ENCODE results near the gene IFT80. TPM values are rescaled to one million over a fixed set of nuclear protein-coding genes. Genes with fewer than 3 reads are reported as not detected.

Gene IFT80
- total and polyA plus RNA-seq, 8 donors: 2.3 to 49.4 (median 11.0) TPM

GRCh38 chr3:160221019-160221418 is 178.0 kb downstream of the IFT80 start:
- Histone ChIP-seq H3K27ac (no peak overlapping the region), H3K4me1 (peaks cover 6 to 19% (median 17%) of the 10 kb centered on the region in 4 donors), H3K9me3 (no peaks in the 10 kb centered on the region), H3K4me3 (no peak overlapping the region), H3K36me3 (no peaks in the 10 kb centered on the region), H3K27me3 (peaks cover 0 to 20% (median 17%) of the 10 kb centered on the region in 3 donors)
- TF ChIP-seq EP300 (IDR thresholded peaks at IDR 0.05) (no peak), POLR2A (IDR thresholded peaks at IDR 0.05) (no peak), POLR2AphosphoS5 (IDR thresholded peaks at IDR 0.05) (no peak)
- WGBS, 5 donors: 5 to 33% (median 22%) methylated on average over 2 of the region's 2 CpGs
- intact Hi-C loops (cut with DNase I; ENCODE audit: low total_unique reads): no loop called here
- DNase-seq: peak in 1 of 2 donors; percentile 17

- intact Hi-C loops (cut with DNase I; ENCODE audit: low total_unique reads): no loop called here
- no peak for DNase-seq
- 91 to 99% (median 97%) methylated on average over 2 of the region's 2 CpGs for WGBS, 5 donors
- Histone ChIP-seq H3K27me3 (peaks cover 0 to 10% (median 7%) of the 10 kb centered on the region in 3 donors), H3K4me1 (peaks cover 0 to 9% (median 7%) of the 10 kb centered on the region in 4 donors), H3K27ac (no peak overlapping the region), H3K9me3 (no peaks in the 10 kb centered on the region), H3K4me3 (no peak overlapping the region), H3K36me3 (no peaks in the 10 kb centered on the region)
- no peak for TF ChIP-seq CTCF (IDR thresholded peaks at IDR 0.05)
- no peak for TF ChIP-seq EP300 (IDR thresholded peaks at IDR 0.05)
- no peak for TF ChIP-seq POLR2AphosphoS5 (IDR thresholded peaks at IDR 0.05)
- no peak for TF ChIP-seq POLR2A (IDR thresholded peaks at IDR 0.05)
These were observed 179.0 kb downstream of the IFT80 start for GRCh38 chr3:160220038-160220437.

- TF ChIP-seq POLR2A (IDR thresholded peaks at IDR 0.05): no peak
- no peak for TF ChIP-seq CTCF (IDR thresholded peaks at IDR 0.05)
- no peak for TF ChIP-seq EP300 (IDR thresholded peaks at IDR 0.05)
- no peak for TF ChIP-seq POLR2AphosphoS5 (IDR thresholded peaks at IDR 0.05)
- DNase-seq: no peak
- WGBS, 5 donors: 62 to 81% (median 73%) methylated on average over 3 of the region's 3 CpGs
- Histone ChIP-seq H3K4me3 (no peak overlapping the region), H3K27ac (no peak overlapping the region), H3K36me3 (no peaks in the 10 kb centered on the region), H3K9me3 (no peaks in the 10 kb centered on the region), H3K4me1 (no peaks in the 10 kb centered on the region), H3K27me3 (no peaks in the 10 kb centered on the region)
- intact Hi-C loops (cut with DNase I; ENCODE audit: low total_unique reads): no loop called here
These were observed 180.9 kb downstream of the IFT80 start for GRCh38 chr3:160218136-160218535.

- TF ChIP-seq CTCF (IDR thresholded peaks at IDR 0.05) (no peak), POLR2A (IDR thresholded peaks at IDR 0.05) (no peak), POLR2AphosphoS5 (IDR thresholded peaks at IDR 0.05) (no peak), EP300 (IDR thresholded peaks at IDR 0.05) (no peak)
- Histone ChIP-seq H3K9me3 (no peaks in the 10 kb centered on the region), H3K36me3 (no peaks in the 10 kb centered on the region), H3K4me1 (peaks cover 0 to under 1% (median 0%) of the 10 kb centered on the region in 4 donors), H3K4me3 (no peak overlapping the region), H3K27ac (no peak overlapping the region), H3K27me3 (no peaks in the 10 kb centered on the region)
- WGBS, 5 donors: 67 to 78% (median 73%) methylated on average over 4 of the region's 4 CpGs
- no peak for DNase-seq
- intact Hi-C loops (cut with DNase I; ENCODE audit: low total_unique reads): no loop called here
These were observed 181.3 kb downstream of the IFT80 start for GRCh38 chr3:160217675-160218074.

GRCh38 chr3:160213191-160213590 is 185.8 kb downstream of the IFT80 start:
- Histone ChIP-seq H3K4me3 (no peak overlapping the region), H3K27ac (no peak overlapping the region), H3K36me3 (no peaks in the 10 kb centered on the region), H3K9me3 (no peaks in the 10 kb centered on the region), H3K27me3 (no peaks in the 10 kb centered on the region), H3K4me1 (peaks cover 0 to 3% (median 0%) of the 10 kb centered on the region in 4 donors)
- no peak for DNase-seq
- WGBS, 5 donors: 71 to 94% (median 88%) methylated on average over 1 of the region's 1 CpG
- intact Hi-C loops (cut with DNase I; ENCODE audit: low total_unique reads): no loop called here
- TF ChIP-seq POLR2A (IDR thresholded peaks at IDR 0.05) (no peak), EP300 (IDR thresholded peaks at IDR 0.05) (no peak), POLR2AphosphoS5 (IDR thresholded peaks at IDR 0.05) (no peak), CTCF (IDR thresholded peaks at IDR 0.05) (no peak)
